HepG2 (cell line): Measurements from ENCODE around the gene CAPN7. TPM values are rescaled to one million over a fixed set of nuclear protein-coding genes. Genes with fewer than 3 reads are reported as not detected.

Experiments
- ATAC-seq: fragments of 200-7000 bp; cut with Tn5 transposase; 3 replicates; pipeline ENCODE4 v1.9.1; 2020; ENCODE audit warnings: mild to moderate bottlenecking, moderate library complexity
- BruUV-seq: library from RNA; stranded (reverse); fragments of 400-500 nt; replicated peaks from 2 replicates; lab custom pipeline; 2021; lab: Mats Ljungman, UMichigan
- CTCF ChIA-PET: fragments of 300-600 bp; formaldehyde crosslinking; extraction: SDS; loops from one replicate; lab custom pipeline; 2021; ENCODE audit warnings: low total read pairs, inconsistent platforms, low intra/inter-chr PET ratio; lab: Yijun Ruan, JAX
- POLR2A ChIA-PET: fragments of 350-600 bp; sonication (Branson Sonifier 250); formaldehyde crosslinking; loops from one replicate; lab custom pipeline; 2020; ENCODE audit warnings: antibody characterized with exemption, inconsistent platforms; lab: Yijun Ruan, JAX
- DNase-seq: peaks from one replicate; pipeline ENCODE4 v3.0.0-alpha.2; 2015; ENCODE audit warnings: low spot score
- FAIRE-seq: peaks from 3 replicates; lab custom pipeline; 2011; peaks lifted over from hg19 to GRCh38; lab: Jason Lieb, UNC
- H2AFZ ChIP-seq: one replicate; pipeline ENCODE4 v1.6.1; 2011; ENCODE audit warnings: low read length, inconsistent platforms
- H3K27ac ChIP-seq: fragments of 300-600 bp; 3 replicates; pipeline ENCODE4 v1.8.0; 2011; ENCODE audit warnings: mixed run types, mild to moderate bottlenecking, mixed read lengths, low read length, inconsistent platforms; ENCODE audit not compliant: insufficient read depth; ENCODE audit errors: extremely low read length
- H3K27me3 ChIP-seq, 2 experiments: fragments of 200-600 bp in 1 of 2; 2 replicates in 1 of 2; 3 replicates in 1 of 2; pipeline versions ENCODE4 v1.6.0 to v1.8.0; 2011; ENCODE audit warnings: low read length in 2 of 2, mild to moderate bottlenecking in 2 of 2, moderate library complexity in 2 of 2, inconsistent platforms in 1 of 2; ENCODE audit not compliant: insufficient read depth in 2 of 2, control insufficient read depth in 1 of 2
- H3K36me3 ChIP-seq, 2 experiments: fragments of 200-600 bp in 1 of 2; replicated peaks in 1 of 2; 2 replicates in 1 of 2; 3 replicates in 1 of 2; pipeline versions ENCODE4 v1.5.1 to v1.8.0; 2011; ENCODE audit warnings: low read length in 2 of 2, inconsistent platforms in 1 of 2; ENCODE audit not compliant: insufficient read depth in 2 of 2, control insufficient read depth in 1 of 2
- H3K4me1 ChIP-seq: 2 replicates; pipeline ENCODE4 v1.5.1; 2012; ENCODE audit warnings: low read length, inconsistent platforms; ENCODE audit not compliant: insufficient read depth
- H3K4me2 ChIP-seq: 2 replicates; pipeline ENCODE4 v1.6.0; 2011; ENCODE audit warnings: low read depth, low read length, inconsistent platforms
- H3K4me3 ChIP-seq, 3 experiments: fragments of 200-600 bp in 1 of 3; sonication (generic), shearing (Covaris generic) in 1 of 3; replicated peaks in 1 of 3; 2 replicates each; pipeline ENCODE4 v1.5.1; 2011 to 2016; ENCODE audit warnings: low read length in 3 of 3, inconsistent platforms in 2 of 3, low read depth in 2 of 3, mild to moderate bottlenecking in 2 of 3, control low read depth in 1 of 3, mixed read lengths in 1 of 3; ENCODE audit not compliant: insufficient read depth in 1 of 3
- H3K79me2 ChIP-seq: one replicate; pipeline ENCODE4 v1.6.1; 2011; ENCODE audit warnings: low read length, inconsistent platforms; ENCODE audit not compliant: insufficient read depth
- H3K9ac ChIP-seq: 2 replicates; pipeline ENCODE4 v1.6.0; 2011; ENCODE audit warnings: mild to moderate bottlenecking, low read depth, low read length, inconsistent platforms; ENCODE audit not compliant: insufficient read depth
- H3K9me3 ChIP-seq: 2 replicates; pipeline ENCODE4 v1.5.1; 2012; ENCODE audit warnings: mild to moderate bottlenecking, low read length
- H4K20me1 ChIP-seq: 2 replicates; pipeline ENCODE4 v1.6.0; 2011; ENCODE audit warnings: inconsistent platforms, mild to moderate bottlenecking, low read length, moderate library complexity; ENCODE audit not compliant: insufficient read depth
- BHLHE40 ChIP-seq: IDR thresholded peaks from 2 replicates; pipeline ENCODE4 v1.6.1; 2011; ENCODE audit warnings: low read length, improper control_type of control experiment
- CBFB ChIP-seq: sonication (generic); formaldehyde crosslinking; IDR thresholded peaks from 2 replicates; pipeline ENCODE4 v1.4.0; 2020; ENCODE audit warnings: missing genetic modification reagents
- EP300 ChIP-seq, 3 experiments: sonication (generic) in 1 of 3; formaldehyde crosslinking in 1 of 3; IDR thresholded peaks; 2 replicates each; pipeline versions ENCODE4 v1.5.1 to v1.6.1; 2011 to 2020; ENCODE audit warnings: low read depth in 2 of 3, low read length in 2 of 3, borderline replicate concordance in 1 of 3, improper control_type of control experiment in 1 of 3, mild to moderate bottlenecking in 1 of 3, missing genetic modification reagents in 1 of 3, moderate library complexity in 1 of 3
- ISL2 ChIP-seq: sonication (generic); formaldehyde crosslinking; IDR thresholded peaks from 2 replicates; pipeline ENCODE4 v1.5.0; 2020; ENCODE audit warnings: missing genetic modification reagents
- KMT2A ChIP-seq: sonication (generic); formaldehyde crosslinking; IDR thresholded peaks from 2 replicates; pipeline ENCODE4 v1.4.0; 2020; ENCODE audit warnings: missing genetic modification reagents
- MATR3 ChIP-seq: sonication (generic); formaldehyde crosslinking; IDR thresholded peaks from 2 replicates; pipeline ENCODE4 v1.4.0; 2020; ENCODE audit warnings: missing genetic modification reagents
- NR2F6 ChIP-seq, 2 experiments: IDR thresholded peaks; 2 replicates each; pipeline ENCODE4 v1.6.1; 2016; ENCODE audit warnings: antibody characterized with exemption in 1 of 2, mild to moderate bottlenecking in 1 of 2
- NR3C1 ChIP-seq: sonication (generic); formaldehyde crosslinking; IDR thresholded peaks from 2 replicates; pipeline ENCODE4 v1.4.0; 2020; ENCODE audit warnings: missing genetic modification reagents
- SNRNP70 ChIP-seq: fragments of 200-400 bp; formaldehyde crosslinking; IDR thresholded peaks from 2 replicates; pipeline ENCODE4 v1.6.1; 2017; ENCODE audit warnings: mild to moderate bottlenecking, low read depth, low read length, moderate library complexity
- ZNF496 ChIP-seq: sonication (generic); formaldehyde crosslinking; IDR thresholded peaks from 2 replicates; pipeline ENCODE4 v1.8.1; 2023; ENCODE audit warnings: mild to moderate bottlenecking, moderate library complexity, missing genetic modification reagents; ENCODE audit not compliant: insufficient replicate concordance
- ZNF530 ChIP-seq: sonication (generic); formaldehyde crosslinking; IDR thresholded peaks from 2 replicates; pipeline ENCODE4 v1.5.0; 2020; ENCODE audit warnings: low read depth, mild to moderate bottlenecking, missing genetic modification reagents
- ZNF577 ChIP-seq: sonication (generic); formaldehyde crosslinking; IDR thresholded peaks from 2 replicates; pipeline ENCODE4 v1.4.0; 2020; ENCODE audit warnings: mild to moderate bottlenecking, low read depth, missing genetic modification reagents, borderline replicate concordance
- ZNF703 ChIP-seq: sonication (generic); formaldehyde crosslinking; IDR thresholded peaks from 2 replicates; pipeline ENCODE4 v1.5.1; 2020; ENCODE audit warnings: missing genetic modification reagents, mild to moderate bottlenecking, moderate library complexity, borderline replicate concordance
- ZNF724P ChIP-seq: sonication (generic); formaldehyde crosslinking; IDR thresholded peaks from 2 replicates; pipeline ENCODE4 v1.8.0; 2022; ENCODE audit warnings: missing genetic modification reagents, borderline replicate concordance
- ZNF746 ChIP-seq: sonication (generic); formaldehyde crosslinking; IDR thresholded peaks from 2 replicates; pipeline ENCODE4 v1.8.0; 2022; ENCODE audit warnings: mild to moderate bottlenecking, missing genetic modification reagents
- WGBS: methylation state at CpG from one replicate; pipeline ENCODE4 v1.1.6; 2017; ENCODE audit warnings: low lambda C conversion rate; 5-methylcytosine and 5-hydroxymethylcytosine counted together
- in situ Hi-C: cut with HindIII; loops from 2 replicates; pipeline ENCODE4 v1.10.0; 2017; ENCODE audit warnings: low pct_unique_long_range_greater_than_20kb; ENCODE audit not compliant: extremely low pct_ligation_motif_present
- intact Hi-C: fragments of 100-400 bp; cut with micrococcal nuclease; formaldehyde crosslinking; loops from one replicate; pipeline ENCODE4 v1.10.0; 2022; ENCODE audit not compliant: unreplicated experiment
- polyA plus RNA-seq, 8 experiments: library from polyadenylated mRNA; depleted of rRNA in 3 of 8; stranded (reverse) in 7 of 8; unstranded in 1 of 8; fragments of >200 nt; fragmentation: Illumina TruSeq in 4 of 8; extraction: Trizol in 4 of 8; gene quantifications; 2 replicates each; pipeline versions ENCODE4 v1.2.1 to v1.2.3, GENCODE V29; 2011 to 2016; ENCODE audit warnings: low read depth in 4 of 8, missing spikeins in 1 of 8, mixed read lengths in 1 of 8; ENCODE audit not compliant: insufficient read depth in 1 of 8
- total RNA-seq, 5 experiments: library from RNA; depleted of rRNA; stranded (reverse); fragments of >200 nt; fragmentation: Illumina TruSeq; extraction: Trizol; gene quantifications; 2 replicates each; pipeline ENCODE4 v1.2.3, GENCODE V29; 2016; ENCODE audit warnings: low read depth in 1 of 5
- TF ChIP-seq, protein P1 (sequence below): IDR thresholded peaks from 2 replicates; pipeline ENCODE4 v1.6.1; 2016; ENCODE audit warnings: control low read depth

The CAPN7 gene
- total and polyA plus RNA-seq, 2 of the 13 experiments (the other 11 are each of a cell fraction or from before 2014, with no cell fraction given), result 16.7 to 36.8 TPM

DNA sequence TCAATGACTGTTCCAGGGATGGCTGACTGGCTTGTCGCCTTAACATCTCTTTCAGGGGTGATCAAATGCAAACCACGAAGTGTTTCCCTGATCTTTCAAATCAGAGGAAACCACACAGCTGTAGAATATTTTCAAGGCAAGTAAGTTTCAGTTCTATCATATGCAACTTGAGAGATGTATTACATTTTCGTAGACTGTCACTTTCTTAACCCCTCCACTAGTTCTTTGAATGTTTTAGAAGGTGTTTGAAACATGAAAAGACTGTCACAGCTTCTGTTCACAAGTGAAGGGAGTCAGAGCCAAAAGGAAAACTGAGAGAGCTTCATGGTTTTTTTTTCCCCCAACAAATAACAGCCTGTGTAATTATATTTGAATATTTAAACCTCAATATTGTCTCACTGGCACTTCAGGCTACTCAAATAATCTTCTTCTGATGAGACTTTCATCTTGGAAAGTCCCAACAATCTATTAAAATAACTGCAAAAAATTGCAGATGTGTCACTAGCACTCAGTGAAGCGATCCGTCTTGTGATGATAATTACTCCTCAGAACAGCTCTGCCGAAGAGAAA is 25.9 kb upstream of the CAPN7 start:
- CTCF ChIA-PET, result no interaction called here
- WGBS, result 61% methylated on average over 6 of the region's 6 CpGs
- Histone ChIP-seq H3K79me2 (no peaks in the 10 kb centered on the region), H4K20me1 (no peaks in the 10 kb centered on the region), H3K4me2 (no peak overlapping the region)
- ATAC-seq (no peak), DNase-seq (no peak)
- TF ChIP-seq, protein P1, sequence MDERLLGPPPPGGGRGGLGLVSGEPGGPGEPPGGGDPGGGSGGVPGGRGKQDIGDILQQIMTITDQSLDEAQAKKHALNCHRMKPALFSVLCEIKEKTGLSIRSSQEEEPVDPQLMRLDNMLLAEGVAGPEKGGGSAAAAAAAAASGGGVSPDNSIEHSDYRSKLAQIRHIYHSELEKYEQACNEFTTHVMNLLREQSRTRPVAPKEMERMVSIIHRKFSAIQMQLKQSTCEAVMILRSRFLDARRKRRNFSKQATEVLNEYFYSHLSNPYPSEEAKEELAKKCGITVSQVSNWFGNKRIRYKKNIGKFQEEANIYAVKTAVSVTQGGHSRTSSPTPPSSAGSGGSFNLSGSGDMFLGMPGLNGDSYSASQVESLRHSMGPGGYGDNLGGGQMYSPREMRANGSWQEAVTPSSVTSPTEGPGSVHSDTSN (CRISPR knock-in tag), result no peak
- no peak for TF ChIP-seq NR2F6 (IDR thresholded peaks at IDR 0.05)
- TF ChIP-seq NR2F6 (CRISPR knock-in tag; IDR thresholded peaks at IDR 0.05), result no peak
- no peak for TF ChIP-seq ZNF724P (CRISPR knock-in tag)
- TF ChIP-seq BHLHE40, result no peak
- no peak for TF ChIP-seq ZNF703 (CRISPR knock-in tag)
- no peak for TF ChIP-seq EP300 (IDR thresholded peaks at IDR 0.05; ENCODE audit: low read depth in 2 of 2, low read length in 2 of 2)
- no peak for TF ChIP-seq EP300 (CRISPR knock-in tag; IDR thresholded peaks at IDR 0.05; ENCODE audit: borderline replicate concordance)
- no peak for TF ChIP-seq ZNF530 (CRISPR knock-in tag)
- no peak for TF ChIP-seq ZNF577 (CRISPR knock-in tag)
- TF ChIP-seq CBFB (CRISPR knock-in tag), result no peak
- TF ChIP-seq ISL2, result no peak
- TF ChIP-seq KMT2A (CRISPR knock-in tag), result no peak
- no peak for TF ChIP-seq ZNF746 (CRISPR knock-in tag)
- TF ChIP-seq SNRNP70, result no peak
- TF ChIP-seq NR3C1 (CRISPR knock-in tag), result no peak
- no peak for TF ChIP-seq ZNF496
- no peak for TF ChIP-seq MATR3
- TF ChIP-seq, all 625 proteins: peak for 0
- no TSS peak for BruUV-seq
- FAIRE-seq, result no peak
- no peaks in the 10 kb centered on the region for H3K27me3 ChIP-seq
- intact Hi-C loops (no loop called here), in situ Hi-C loops (no loop called here)
- H3K27ac ChIP-seq, result no peak overlapping the region
- H2AFZ ChIP-seq, result no peak overlapping the region
- POLR2A ChIA-PET, result no interaction called here
- H3K9me3 ChIP-seq, result no peaks in the 10 kb centered on the region
- H3K9ac ChIP-seq, result no peak overlapping the region
- peaks cover 3% of the 10 kb centered on the region for H3K4me1 ChIP-seq
- H3K36me3 ChIP-seq, result no peaks in the 10 kb centered on the region
- H3K4me3 ChIP-seq, result no peak overlapping the region
